ENCODE measurements around the gene NLK.

Gene NLK

DNA sequence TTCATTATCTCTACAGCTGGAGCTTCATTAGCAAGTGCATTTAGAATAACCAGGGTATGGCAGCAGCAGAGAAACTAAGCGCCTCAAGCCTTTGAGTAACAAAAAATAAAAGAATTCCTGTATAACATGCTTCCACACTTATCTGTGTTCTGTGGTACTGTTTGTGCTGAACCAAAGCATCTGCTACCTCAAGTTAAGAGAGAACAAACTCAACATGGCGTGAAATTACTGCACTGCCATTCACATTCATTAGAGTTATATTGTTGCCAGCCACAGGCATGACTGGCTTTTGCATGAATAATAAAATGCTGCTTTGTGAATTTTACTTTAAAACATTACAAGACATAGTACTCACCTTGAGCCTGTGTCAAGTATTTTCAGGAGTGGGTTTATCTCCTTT lies 76.6 kb downstream of the NLK start:
- no peak for FAIRE-seq
- TF ChIP-seq POLR2AphosphoS5 (IDR thresholded peaks at IDR 0.05; ENCODE audit: low read depth, low read length): no peak
- no peak for TF ChIP-seq TAF1 (IDR thresholded peaks at IDR 0.05; ENCODE audit: borderline replicate concordance, low read depth, low read length)
- TF ChIP-seq POLR2A (IDR thresholded peaks at IDR 0.05; ENCODE audit: low read depth, low read length): no peak
- DNase-seq (ENCODE audit: insufficient read length): no peak

DNA sequence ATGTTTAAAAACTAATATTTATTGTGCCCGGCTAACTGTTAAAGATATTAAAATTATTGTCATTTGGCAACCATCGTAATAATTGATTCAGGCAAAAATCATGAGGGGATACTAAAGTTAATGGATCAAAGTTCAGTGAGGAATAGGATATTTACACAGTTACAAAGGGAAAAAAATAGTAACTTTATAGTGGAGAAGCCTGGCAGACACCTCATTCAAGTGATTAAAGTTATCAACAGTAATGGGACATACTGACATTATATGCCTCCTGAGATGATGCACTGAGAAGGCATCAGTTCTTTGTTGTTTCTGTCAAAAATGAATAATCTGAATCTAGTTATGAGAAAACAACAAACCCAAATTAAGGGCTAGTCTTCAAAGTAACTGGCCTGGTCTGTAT lies 77.1 kb downstream of the NLK start:
- TF ChIP-seq POLR2AphosphoS5 (IDR thresholded peaks at IDR 0.05; ENCODE audit: low read depth, low read length) (no peak), POLR2A (IDR thresholded peaks at IDR 0.05; ENCODE audit: low read depth, low read length) (no peak), TAF1 (IDR thresholded peaks at IDR 0.05; ENCODE audit: borderline replicate concordance, low read depth, low read length) (no peak)
- FAIRE-seq: no peak
- no peak for DNase-seq (ENCODE audit: insufficient read length)

DNA sequence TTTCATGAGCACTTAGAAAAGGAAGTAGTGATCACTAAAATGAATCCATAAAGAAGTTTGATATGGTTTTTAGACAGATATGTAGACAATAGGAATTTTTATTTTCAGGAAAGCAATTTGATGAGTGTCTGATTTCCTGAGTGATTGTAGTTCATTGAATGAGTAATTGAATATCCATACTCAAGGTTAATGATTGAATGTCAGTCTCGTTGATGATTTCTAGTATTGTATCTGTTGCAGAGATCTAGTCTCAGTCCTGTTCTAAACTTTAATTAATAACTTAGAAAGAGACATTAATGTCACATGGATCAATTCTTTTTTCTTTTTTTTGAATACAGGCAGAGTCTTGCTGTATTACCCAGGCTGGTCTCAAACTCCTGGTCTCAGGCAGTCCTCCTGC lies 78.3 kb downstream of the NLK start:
- no peak for FAIRE-seq
- no peak for DNase-seq (ENCODE audit: insufficient read length)
- TF ChIP-seq POLR2A (IDR thresholded peaks at IDR 0.05; ENCODE audit: low read depth, low read length) (no peak), TAF1 (IDR thresholded peaks at IDR 0.05; ENCODE audit: borderline replicate concordance, low read depth, low read length) (no peak), POLR2AphosphoS5 (IDR thresholded peaks at IDR 0.05; ENCODE audit: low read depth, low read length) (no peak)

DNA sequence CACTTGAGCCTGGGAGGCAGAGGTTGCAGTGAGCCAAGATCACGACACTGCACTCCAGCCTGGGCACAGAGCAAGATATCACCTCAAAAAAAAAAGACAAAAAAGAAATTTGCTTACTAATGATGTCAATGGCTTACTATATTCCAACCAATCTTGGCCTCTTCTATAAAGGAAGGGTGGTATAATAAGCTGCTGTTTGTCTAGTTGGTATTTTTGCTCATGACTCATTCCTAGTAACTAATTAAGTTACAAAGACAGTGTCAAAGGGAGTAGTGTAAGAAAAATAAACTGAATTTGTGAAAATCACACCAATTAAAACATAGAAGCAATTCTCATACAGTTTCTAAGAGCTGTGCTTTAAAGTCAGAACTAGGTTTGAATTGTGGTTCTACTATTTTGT lies 82.5 kb downstream of the NLK start:
- TF ChIP-seq POLR2AphosphoS5 (IDR thresholded peaks at IDR 0.05; ENCODE audit: low read depth, low read length) (no peak), POLR2A (IDR thresholded peaks at IDR 0.05; ENCODE audit: low read depth, low read length) (no peak), TAF1 (IDR thresholded peaks at IDR 0.05; ENCODE audit: borderline replicate concordance, low read depth, low read length) (no peak)
- no peak for FAIRE-seq
- DNase-seq (ENCODE audit: insufficient read length): no peak

DNA sequence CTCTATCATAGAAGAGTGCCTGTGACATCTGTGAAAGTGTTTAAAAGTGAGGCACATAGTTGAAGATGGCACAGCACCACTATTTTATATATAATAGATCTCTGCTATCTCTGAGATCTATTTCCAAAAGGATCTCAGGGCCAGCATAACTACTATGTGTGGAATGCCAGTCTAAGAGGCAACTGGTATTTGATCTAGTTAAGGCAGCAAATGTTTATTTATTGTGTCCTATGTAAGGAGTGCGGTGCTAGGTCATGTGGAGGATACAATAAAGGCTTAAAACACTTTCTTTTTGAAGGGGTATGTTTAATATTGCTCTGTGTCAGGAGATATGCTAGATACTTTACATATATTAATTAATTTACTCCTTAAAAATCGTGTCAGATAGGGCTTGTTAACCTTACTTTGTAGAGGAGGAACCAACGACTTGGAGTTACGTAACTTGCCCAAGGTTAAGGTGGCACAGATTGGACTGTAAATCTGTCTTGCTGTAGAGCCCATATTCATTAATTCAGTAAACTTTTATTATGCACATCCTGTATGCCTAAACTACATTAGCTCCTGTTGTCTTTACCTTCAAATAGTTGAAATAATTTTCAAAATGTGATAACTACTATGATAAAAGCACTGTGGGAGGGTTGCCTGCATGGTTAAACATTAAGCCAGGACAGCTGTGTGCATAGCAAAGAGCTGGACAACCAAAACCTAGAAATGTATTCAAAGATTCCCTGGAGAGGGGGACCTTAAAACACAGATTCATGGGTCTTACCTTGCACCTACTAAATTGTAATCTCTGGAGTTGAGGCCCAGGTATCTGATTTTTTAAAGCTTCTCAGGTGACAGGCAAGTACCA lies 83.3 kb downstream of the NLK start:
- TF ChIP-seq POLR2A (IDR thresholded peaks at IDR 0.05; ENCODE audit: low read depth, low read length) (no peak), TAF1 (IDR thresholded peaks at IDR 0.05; ENCODE audit: borderline replicate concordance, low read depth, low read length) (no peak), POLR2AphosphoS5 (IDR thresholded peaks at IDR 0.05; ENCODE audit: low read depth, low read length) (no peak)
- FAIRE-seq (no peak), DNase-seq (ENCODE audit: insufficient read length) (no peak)

DNA sequence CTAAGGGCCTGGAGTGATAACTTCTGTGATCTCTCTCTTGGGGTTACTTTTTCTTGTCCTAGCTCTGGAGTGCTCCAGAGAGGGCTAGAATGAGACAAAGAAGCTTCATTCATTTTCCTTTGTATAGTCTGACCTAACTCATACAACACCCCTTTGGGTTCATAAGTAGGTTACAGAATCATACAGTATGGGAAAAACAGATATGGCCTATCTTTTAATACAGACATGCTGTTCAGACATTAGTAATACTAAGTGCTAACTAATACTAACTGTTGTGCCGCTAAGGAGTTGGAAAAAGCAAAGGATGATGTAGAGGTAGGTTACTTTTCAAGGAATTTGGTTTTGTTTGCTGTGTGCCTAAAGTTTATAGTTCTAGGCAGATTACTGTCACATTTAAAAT lies 84.7 kb downstream of the NLK start:
- FAIRE-seq: no peak
- no peak for DNase-seq (ENCODE audit: insufficient read length)
- TF ChIP-seq TAF1 (IDR thresholded peaks at IDR 0.05; ENCODE audit: borderline replicate concordance, low read depth, low read length): no peak

DNA sequence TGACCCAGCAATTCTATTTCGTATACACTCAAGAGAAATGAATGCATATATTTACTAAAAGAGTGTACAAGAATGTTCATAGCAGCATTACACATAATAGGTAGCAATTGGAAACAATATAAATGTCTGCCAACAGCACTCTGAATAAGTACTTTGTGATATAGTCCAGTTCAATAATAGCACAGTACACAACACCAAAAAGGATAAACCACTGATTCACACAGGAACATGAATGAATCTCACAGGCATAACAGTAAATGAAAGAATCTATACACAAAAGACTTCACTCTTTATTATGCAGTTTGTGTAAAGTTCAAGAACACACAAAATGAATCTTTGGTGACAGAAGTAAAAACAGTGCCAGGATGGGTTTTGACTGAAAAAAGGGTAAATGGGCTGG lies 86.3 kb downstream of the NLK start:
- FAIRE-seq: no peak
- no peak for DNase-seq (ENCODE audit: insufficient read length)

DNA sequence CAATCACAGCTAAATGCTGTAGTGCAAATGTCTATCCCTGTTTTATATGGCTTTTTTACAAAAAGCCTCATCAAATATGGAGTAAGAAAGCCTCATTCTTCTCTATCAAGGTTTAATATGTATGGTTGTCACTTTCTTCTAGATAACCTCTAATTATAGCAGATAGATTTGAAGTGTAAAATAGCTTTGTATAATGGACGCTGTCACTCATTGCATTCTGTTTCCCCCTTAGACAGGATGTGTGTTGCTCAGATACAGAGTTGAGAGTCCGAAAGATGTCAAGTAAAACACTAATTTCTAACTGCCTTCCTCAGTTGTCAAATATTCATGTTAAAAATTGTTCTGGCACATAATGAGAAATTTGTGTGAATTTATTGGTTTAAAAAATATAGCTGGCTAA lies 88.0 kb downstream of the NLK start:
- no peak for DNase-seq (ENCODE audit: insufficient read length)
- FAIRE-seq: no peak
- no peak for TF ChIP-seq POLR2A (IDR thresholded peaks at IDR 0.05; ENCODE audit: low read depth, low read length)
- TF ChIP-seq POLR2AphosphoS5 (IDR thresholded peaks at IDR 0.05; ENCODE audit: low read depth, low read length): no peak
- TF ChIP-seq TAF1 (IDR thresholded peaks at IDR 0.05; ENCODE audit: borderline replicate concordance, low read depth, low read length): no peak

More for the DNA sequence above, 86.3 kb downstream of the NLK start:
- TF ChIP-seq TAF1 (IDR thresholded peaks at IDR 0.05; ENCODE audit: borderline replicate concordance, low read depth, low read length): no peak
- no peak for TF ChIP-seq POLR2AphosphoS5 (IDR thresholded peaks at IDR 0.05; ENCODE audit: low read depth, low read length)
- TF ChIP-seq POLR2A (IDR thresholded peaks at IDR 0.05; ENCODE audit: low read depth, low read length): no peak

DNA sequence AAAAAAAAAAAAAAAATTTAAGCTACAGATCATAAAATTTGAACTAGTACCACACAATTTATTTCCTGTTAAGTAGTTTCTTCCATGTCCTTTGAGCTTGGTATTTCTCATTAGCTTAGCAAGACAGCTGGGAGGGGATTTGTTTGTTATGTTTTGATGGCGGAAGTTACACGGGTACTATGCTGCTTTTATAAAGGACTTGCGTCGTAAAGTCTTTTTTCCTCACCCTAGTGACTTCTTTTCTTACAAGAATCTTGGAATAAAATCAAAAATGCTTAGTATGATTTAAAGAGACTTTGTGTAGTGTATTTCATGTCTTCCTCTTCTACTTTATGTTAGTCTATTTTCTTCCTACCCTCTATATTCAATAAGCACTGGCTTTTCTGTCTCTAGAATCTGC lies 89.1 kb downstream of the NLK start:
- FAIRE-seq: no peak
- no peak for DNase-seq (ENCODE audit: insufficient read length)
- no peak for TF ChIP-seq TAF1 (IDR thresholded peaks at IDR 0.05; ENCODE audit: borderline replicate concordance, low read depth, low read length)

DNA sequence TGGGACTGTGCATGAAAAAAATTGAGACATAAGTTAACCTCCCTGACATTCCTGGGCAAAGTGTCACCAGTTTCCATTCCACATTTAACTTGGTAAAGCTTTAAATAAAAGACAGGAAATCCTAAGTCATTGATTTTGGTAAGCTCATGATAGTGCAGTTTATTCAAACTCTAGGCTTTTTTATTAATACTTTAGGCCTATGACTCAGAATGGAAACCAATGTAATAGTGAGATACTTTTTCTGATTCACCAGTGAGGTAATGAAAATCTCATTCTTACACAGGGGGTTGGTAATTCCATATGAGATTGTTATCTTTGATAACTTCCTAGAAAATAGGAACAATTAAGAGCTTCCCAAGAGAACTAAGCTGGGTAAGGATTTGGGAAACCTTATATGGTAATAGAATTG lies 91.1 kb downstream of the NLK start:
- TF ChIP-seq POLR2A (IDR thresholded peaks at IDR 0.05; ENCODE audit: low read depth, low read length) (no peak), TAF1 (IDR thresholded peaks at IDR 0.05; ENCODE audit: borderline replicate concordance, low read depth, low read length) (no peak), POLR2AphosphoS5 (IDR thresholded peaks at IDR 0.05; ENCODE audit: low read depth, low read length) (no peak)
- no peak for DNase-seq (ENCODE audit: insufficient read length)
- no peak for FAIRE-seq

DNA sequence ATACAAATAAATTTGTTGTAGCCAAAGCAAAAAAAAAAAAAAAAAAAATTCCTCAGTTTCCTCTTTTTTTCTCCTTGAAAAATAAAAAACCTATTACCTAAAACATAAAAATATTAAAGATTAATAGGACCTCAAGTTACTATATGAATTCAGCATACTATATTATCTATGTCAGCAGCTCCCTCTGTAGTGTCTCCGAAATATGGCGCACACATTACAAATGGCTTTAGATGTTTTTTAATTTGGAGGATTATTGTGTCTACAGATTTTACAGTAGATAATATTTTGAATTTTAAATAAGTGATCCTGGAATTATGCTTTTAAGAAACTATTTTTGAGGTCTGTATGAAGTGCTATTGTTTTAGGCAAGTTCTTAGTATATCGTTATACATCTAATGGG lies 94.4 kb downstream of the NLK start:
- DNase-seq (ENCODE audit: insufficient read length) (no peak), FAIRE-seq (no peak)
- TF ChIP-seq TAF1 (IDR thresholded peaks at IDR 0.05; ENCODE audit: borderline replicate concordance, low read depth, low read length): no peak
- TF ChIP-seq POLR2AphosphoS5 (IDR thresholded peaks at IDR 0.05; ENCODE audit: low read depth, low read length): no peak
- TF ChIP-seq POLR2A (IDR thresholded peaks at IDR 0.05; ENCODE audit: low read depth, low read length): no peak

DNA sequence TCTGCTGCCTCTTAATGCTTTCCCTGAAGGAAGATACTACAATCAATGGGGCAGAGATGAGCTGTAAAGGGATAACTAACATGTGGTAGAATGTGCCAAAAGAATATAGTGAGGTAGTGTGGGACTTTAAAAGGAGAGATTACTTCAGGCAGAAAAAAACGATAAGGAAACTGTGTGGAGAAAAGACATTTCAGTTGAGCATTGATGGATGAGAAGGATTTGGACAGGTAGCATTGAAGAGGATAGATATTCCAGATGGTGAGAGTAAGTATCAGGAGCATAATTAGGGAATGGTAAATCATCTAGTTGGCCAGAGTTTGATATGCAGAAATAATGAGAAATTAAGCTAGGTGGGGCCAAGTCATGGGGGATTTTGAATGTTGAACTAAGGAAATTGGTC lies 97.3 kb downstream of the NLK start:
- TF ChIP-seq TAF1 (IDR thresholded peaks at IDR 0.05; ENCODE audit: borderline replicate concordance, low read depth, low read length) (no peak), POLR2A (IDR thresholded peaks at IDR 0.05; ENCODE audit: low read depth, low read length) (no peak), POLR2AphosphoS5 (IDR thresholded peaks at IDR 0.05; ENCODE audit: low read depth, low read length) (no peak)
- FAIRE-seq: no peak
- no peak for DNase-seq (ENCODE audit: insufficient read length)

Data from GM12892 (cell line).